IMR-90 (cell line): ENCODE results near the gene SYNC. TPM values are rescaled to one million over a fixed set of nuclear protein-coding genes. Genes with fewer than 3 reads are reported as not detected.

Experiments
- ATAC-seq: fragments of 200-7000 bp; cut with Tn5 transposase; 2 replicates; pipeline ENCODE4 v1.9.1; 2020; ENCODE audit warnings: low read depth, mild to moderate bottlenecking, moderate library complexity
- BruUV-seq: library from RNA; stranded (reverse); fragments of 400-500 nt; replicated peaks from 2 replicates; lab custom pipeline; 2021; lab: Mats Ljungman, UMichigan
- CTCF ChIA-PET: fragments of 300-600 bp; formaldehyde crosslinking; extraction: SDS; loops from one replicate; lab custom pipeline; 2021; ENCODE audit warnings: antibody characterized with exemption; lab: Yijun Ruan, JAX
- POLR2A ChIA-PET: fragments of 300-600 bp; sonication (Branson Sonifier 250); formaldehyde crosslinking; loops from one replicate; lab custom pipeline; 2022; ENCODE audit warnings: antibody characterized with exemption; ENCODE audit not compliant: unreplicated experiment; lab: Charles Lee
- DNase-seq: peaks from one replicate; pipeline ENCODE4 v3.0.0; 2013
- H2AFZ ChIP-seq: replicated peaks from 2 replicates; pipeline ENCODE3; 2013; ENCODE audit warnings: low read length, mild to moderate bottlenecking; ENCODE audit not compliant: poor library complexity
- H2AK5ac ChIP-seq: 2 replicates; pipeline ENCODE4 v1.6.1; 2013; ENCODE audit warnings: low read depth, low read length, inconsistent platforms
- H2AK9ac ChIP-seq: replicated peaks from 2 replicates; pipeline ENCODE3; 2013; ENCODE audit warnings: mild to moderate bottlenecking, low read depth, low read length, moderate library complexity; ENCODE audit not compliant: poor library complexity
- H2BK120ac ChIP-seq: 2 replicates; pipeline ENCODE4 v1.6.1; 2013; ENCODE audit warnings: low read depth, low read length, inconsistent platforms
- H2BK15ac ChIP-seq: 3 replicates; pipeline ENCODE4 v1.6.1; 2013; ENCODE audit warnings: low read depth, low read length, inconsistent platforms
- H2BK20ac ChIP-seq: 2 replicates; pipeline ENCODE4 v1.6.1; 2013; ENCODE audit warnings: low read depth, mild to moderate bottlenecking, inconsistent platforms, low read length, moderate library complexity
- H2BK5ac ChIP-seq: 2 replicates; pipeline ENCODE4 v1.6.1; 2013; ENCODE audit warnings: mild to moderate bottlenecking, low read depth, low read length, inconsistent platforms; ENCODE audit not compliant: poor library complexity, severe bottlenecking
- H3K14ac ChIP-seq: replicated peaks from 2 replicates; pipeline ENCODE4 v1.6.1; 2013; ENCODE audit warnings: low read depth, low read length, inconsistent platforms
- H3K18ac ChIP-seq: 2 replicates; pipeline ENCODE4 v1.6.1; 2013; ENCODE audit warnings: low read depth, low read length, control low read depth
- H3K23ac ChIP-seq: 2 replicates; pipeline ENCODE4 v1.6.1; 2013; ENCODE audit warnings: low read depth, low read length, inconsistent platforms
- H3K27ac ChIP-seq: 2 replicates; pipeline ENCODE4 v1.5.1; 2013; ENCODE audit warnings: mild to moderate bottlenecking, control low read depth, low read length; ENCODE audit not compliant: insufficient read depth
- H3K27me3 ChIP-seq: 2 replicates; pipeline ENCODE4 v1.6.1; 2013; ENCODE audit warnings: low read length; ENCODE audit not compliant: control insufficient read depth, insufficient read depth
- H3K36me3 ChIP-seq: 2 replicates; pipeline ENCODE4 v1.6.1; 2013; ENCODE audit warnings: low read length, mixed read lengths; ENCODE audit not compliant: control insufficient read depth, insufficient read depth
- H3K4ac ChIP-seq: 2 replicates; pipeline ENCODE4 v1.6.1; 2013; ENCODE audit warnings: low read depth, low read length, inconsistent platforms
- H3K4me1 ChIP-seq: 2 replicates; pipeline ENCODE4 v1.6.1; 2013; ENCODE audit warnings: low read length, mixed read lengths; ENCODE audit not compliant: control insufficient read depth, insufficient read depth
- H3K4me2 ChIP-seq: 2 replicates; pipeline ENCODE4 v1.6.1; 2013; ENCODE audit warnings: low read depth, mild to moderate bottlenecking, control low read depth, low read length, moderate library complexity
- H3K4me3 ChIP-seq: 2 replicates; pipeline ENCODE4 v1.5.1; 2013; ENCODE audit warnings: low read depth, mild to moderate bottlenecking, control low read depth, low read length, moderate library complexity; ENCODE audit not compliant: insufficient read depth
- H3K56ac ChIP-seq: 2 replicates; pipeline ENCODE4 v1.6.1; 2013; ENCODE audit warnings: low read length, inconsistent platforms; ENCODE audit not compliant: insufficient read depth; ENCODE audit errors: extremely low read depth
- H3K79me1 ChIP-seq, 2 experiments: 2 replicates each; pipeline ENCODE4 v1.6.1; 2013; ENCODE audit warnings: low read length in 2 of 2, inconsistent platforms in 1 of 2, low read depth in 1 of 2
- H3K9ac ChIP-seq: 2 replicates; pipeline ENCODE4 v1.6.1; 2013; ENCODE audit warnings: low read depth, low read length, control low read depth
- H3K9me1 ChIP-seq: 2 replicates; pipeline ENCODE4 v1.6.1; 2013; ENCODE audit warnings: low read length, inconsistent platforms; ENCODE audit not compliant: insufficient read depth
- H3K9me3 ChIP-seq: 2 replicates; pipeline ENCODE4 v1.6.1; 2013; ENCODE audit warnings: low read length; ENCODE audit not compliant: control insufficient read depth, insufficient read depth
- H4K20me1 ChIP-seq: 2 replicates; pipeline ENCODE4 v1.6.1; 2013; ENCODE audit warnings: low read length, inconsistent platforms; ENCODE audit not compliant: insufficient read depth
- H4K5ac ChIP-seq: 2 replicates; pipeline ENCODE4 v1.6.1; 2013; ENCODE audit warnings: mild to moderate bottlenecking, low read depth, low read length, control low read depth
- H4K8ac ChIP-seq, 2 experiments: 2 replicates each; pipeline ENCODE4 v1.6.1; 2013; ENCODE audit warnings: low read depth in 2 of 2, low read length in 2 of 2, control low read depth in 1 of 2, inconsistent platforms in 1 of 2
- H4K91ac ChIP-seq: 2 replicates; pipeline ENCODE4 v1.6.1; 2013; ENCODE audit warnings: low read depth, low read length, inconsistent platforms; ENCODE audit not compliant: insufficient read depth
- CEBPB ChIP-seq: IDR thresholded peaks from 2 replicates; pipeline ENCODE4 v1.6.1; 2012; ENCODE audit warnings: low read depth, low read length, improper control_type of control experiment
- CHD1 ChIP-seq: IDR thresholded peaks from 2 replicates; pipeline ENCODE4 v1.6.1; 2012; ENCODE audit warnings: low read depth, low read length, improper control_type of control experiment
- CTCF ChIP-seq: conservative IDR thresholded peaks from 2 replicates; pipeline ENCODE4 v1.5.1; 2012; ENCODE audit warnings: mild to moderate bottlenecking, low read depth, low read length, improper control_type of control experiment
- ELK1 ChIP-seq: fragments of 150-350 bp; IDR thresholded peaks from 2 replicates; pipeline ENCODE4 v1.6.1; 2016; ENCODE audit warnings: low read depth, mild to moderate bottlenecking, low read length, moderate library complexity, borderline replicate concordance
- FOS ChIP-seq: fragments of 150-350 bp; IDR thresholded peaks from 2 replicates; pipeline ENCODE4 v1.6.1; 2016; ENCODE audit warnings: low read depth, low read length
- MAFK ChIP-seq: IDR thresholded peaks from 2 replicates; pipeline ENCODE4 v1.6.1; 2012; ENCODE audit warnings: low read depth, low read length, improper control_type of control experiment
- MAZ ChIP-seq: IDR thresholded peaks from 2 replicates; pipeline ENCODE4 v1.6.1; 2012; ENCODE audit warnings: low read depth, mild to moderate bottlenecking, low read length, improper control_type of control experiment, moderate library complexity, borderline replicate concordance
- MXI1 ChIP-seq: IDR thresholded peaks from 2 replicates; pipeline ENCODE4 v1.6.1; 2012; ENCODE audit warnings: low read depth, mild to moderate bottlenecking, low read length, moderate library complexity, borderline replicate concordance
- NFE2L2 ChIP-seq: fragments of 150-350 bp; IDR thresholded peaks from 2 replicates; pipeline ENCODE4 v1.6.1; 2016; ENCODE audit warnings: low read depth, mild to moderate bottlenecking, low read length
- POLR2A ChIP-seq: IDR thresholded peaks from 2 replicates; pipeline ENCODE4 v1.6.1; 2012; ENCODE audit warnings: mild to moderate bottlenecking, low read depth, low read length
- RAD21 ChIP-seq: IDR thresholded peaks from 2 replicates; pipeline ENCODE4 v1.6.1; 2012; ENCODE audit warnings: low read length, improper control_type of control experiment
- RCOR1 ChIP-seq: IDR thresholded peaks from 2 replicates; pipeline ENCODE4 v1.6.1; 2012; ENCODE audit warnings: mild to moderate bottlenecking, low read length, improper control_type of control experiment; ENCODE audit not compliant: insufficient replicate concordance
- SMC3 ChIP-seq: fragments of 150-350 bp; IDR thresholded peaks from 2 replicates; pipeline ENCODE4 v1.6.1; 2016; ENCODE audit warnings: low read depth, mild to moderate bottlenecking, antibody characterized with exemption, low read length, moderate library complexity
- USF2 ChIP-seq: fragments of 150-350 bp; IDR thresholded peaks from 2 replicates; pipeline ENCODE4 v1.6.1; 2017; ENCODE audit warnings: mild to moderate bottlenecking, antibody characterized with exemption, low read length, low read depth
- WGBS, 2 experiments: methylation state at CpG; one replicate each; pipeline versions ENCODE4 v1.1.5 to v1.1.7; 2013; ENCODE audit warnings: missing lambda C conversion rate in 2 of 2; ENCODE audit not compliant: insufficient read length in 1 of 2; ENCODE audit errors: extremely low coverage in 2 of 2; 5-methylcytosine and 5-hydroxymethylcytosine counted together
- dilution Hi-C: fragments of 300-500 bp; cut with HindIII; formaldehyde crosslinking; loops from one replicate; pipeline ENCODE4 v1.14.3; 2018; ENCODE audit warnings: low sequenced_read_pairs; ENCODE audit not compliant: unreplicated experiment
- in situ Hi-C: fragments of 300-500 bp; cut with MboI; formaldehyde crosslinking; loops from 3 replicates; pipeline ENCODE4 v1.14.3; 2019; ENCODE audit warnings: low sequenced_read_pairs, inconsistent platforms, mixed read lengths
- intact Hi-C: fragments of 100-400 bp; cut with micrococcal nuclease; formaldehyde crosslinking; loops from 2 replicates; pipeline ENCODE4 v1.10.0; 2022
- polyA plus RNA-seq, 3 experiments: library from polyadenylated mRNA; depleted of rRNA; stranded (reverse); fragments of >200 nt; gene quantifications; 2 replicates each; pipeline ENCODE4 v1.2.3, GENCODE V29; 2012; ENCODE audit warnings: low replicate concordance in 1 of 3
- total RNA-seq: library from RNA; depleted of rRNA; stranded (reverse); fragments of >200 nt; gene quantifications from 2 replicates; pipeline ENCODE4 v1.2.3, GENCODE V29; 2012

SYNC gene
- total and polyA plus RNA-seq, 2 of the 4 experiments (the other 2 are of a cell fraction), result 48.9 to 103 TPM

- peaks cover 12 to 46% of the 10 kb centered on the region in 2 experiments for H3K79me1 ChIP-seq
- ChIA-PET CTCF (no interaction called here), POLR2A (no interaction called here)
- no peaks in the 10 kb centered on the region for H3K27me3 ChIP-seq
- no peak overlapping the region for H2BK120ac ChIP-seq
- no peak overlapping the region for H3K18ac ChIP-seq
- no peak overlapping the region for H4K5ac ChIP-seq
- H2AFZ ChIP-seq, result no peak overlapping the region
- H3K9me3 ChIP-seq, result no peaks in the 10 kb centered on the region
- no peak overlapping the region for H4K8ac ChIP-seq
- H3K9ac ChIP-seq, result no peak overlapping the region
- ATAC-seq (no peak), DNase-seq (no peak)
- H2AK5ac ChIP-seq, result no peak overlapping the region
- no peak overlapping the region; the same call in 1 of the 2 replicates for H3K23ac ChIP-seq
- WGBS, 2 experiments, result no CpG with 5 or more reads among the region's 3 CpGs
- in situ Hi-C loops (no loop called here), dilution Hi-C loops (no loop called here), intact Hi-C loops (loop anchor here (5.0 kb wide), 1 partner anchor 159 kb away; no protein-coding TSS in a partner anchor)
- no peak overlapping the region for H3K56ac ChIP-seq
- no peak overlapping the region for H3K4me2 ChIP-seq
- H3K27ac ChIP-seq, result no peak overlapping the region; the same call in 1 of the 2 replicates
- H3K4me3 ChIP-seq, result no peak overlapping the region
- peaks cover 11% of the 10 kb centered on the region for H3K4me1 ChIP-seq
- no TSS peak for BruUV-seq
- no peak overlapping the region for H2AK9ac ChIP-seq
- peaks cover 33% of the 10 kb centered on the region for H3K36me3 ChIP-seq
- no peak overlapping the region for H4K91ac ChIP-seq
- peaks cover 10% of the 10 kb centered on the region; the same call in 1 of the 2 replicates for H4K20me1 ChIP-seq
- no peak overlapping the region for H3K4ac ChIP-seq
- H3K14ac ChIP-seq, result no peak overlapping the region
- H2BK20ac ChIP-seq, result no peak overlapping the region
- H3K9me1 ChIP-seq, result peaks cover 5% of the 10 kb centered on the region; the same call in 1 of the 2 replicates
- TF ChIP-seq POLR2A (no peak), RAD21 (no peak), MAZ (no peak), CTCF (no peak), NFE2L2 (no peak), CEBPB (no peak), FOS (no peak), RCOR1 (no peak), USF2 (no peak), MXI1 (no peak), SMC3 (no peak), CHD1 (no peak), MAFK (no peak), ELK1 (no peak)
- no peak overlapping the region for H2BK15ac ChIP-seq
- H2BK5ac ChIP-seq, result no peak overlapping the region
Observed at GRCh38 chr1:32683397-32683796, 19.2 kb downstream of the SYNC start.
